Fibroblast of lung (primary cell): ENCODE data around the gene H1-8. TPM values are rescaled to one million over a fixed set of nuclear protein-coding genes. Genes with fewer than 3 reads are reported as not detected.

Experiments
- DNase-seq, 2 donors: peaks; one replicate each; pipeline versions ENCODE4 v3.0.0 to v3.0.0-alpha.2; 2010; ENCODE audit warnings: low read depth in 2 of 2
- H2AFZ ChIP-seq: 2 replicates; pipeline ENCODE4 v1.5.1; 2012; ENCODE audit warnings: low read length, control low read depth, inconsistent platforms
- H3K27ac ChIP-seq: 2 replicates; pipeline ENCODE4 v1.5.1; 2011; ENCODE audit warnings: low read length, control low read depth; ENCODE audit not compliant: insufficient read depth
- H3K27me3 ChIP-seq: 2 replicates; pipeline ENCODE4 v1.5.1; 2011; ENCODE audit warnings: mild to moderate bottlenecking, low read length; ENCODE audit not compliant: control insufficient read depth, insufficient read depth
- H3K36me3 ChIP-seq: 2 replicates; pipeline ENCODE4 v1.5.1; 2011; ENCODE audit warnings: low read length; ENCODE audit not compliant: control insufficient read depth, insufficient read depth
- H3K4me1 ChIP-seq: 2 replicates; pipeline ENCODE4 v1.5.1; 2011; ENCODE audit warnings: low read length; ENCODE audit not compliant: control insufficient read depth, insufficient read depth; ENCODE audit errors: extremely low read depth
- H3K4me2 ChIP-seq: 2 replicates; pipeline ENCODE4 v1.5.1; 2011; ENCODE audit warnings: low read length, control low read depth; ENCODE audit not compliant: insufficient read depth; ENCODE audit errors: extremely low read depth
- H3K4me3 ChIP-seq, 4 experiments: fragments of 200-600 bp in 1 of 4; sonication (generic) in 1 of 4; replicated peaks in 1 of 4; 2 replicates each; pipeline ENCODE4 v1.5.1; 2011 to 2016; ENCODE audit warnings: low read length in 4 of 4, low read depth in 3 of 4, mild to moderate bottlenecking in 3 of 4, control low read depth in 2 of 4, inconsistent platforms in 1 of 4, mixed read lengths in 1 of 4; ENCODE audit not compliant: insufficient read depth in 1 of 4; ENCODE audit errors: control extremely low read depth in 1 of 4
- H3K79me2 ChIP-seq: 2 replicates; pipeline ENCODE4 v1.5.1; 2012; ENCODE audit warnings: mild to moderate bottlenecking, low read length, inconsistent platforms; ENCODE audit not compliant: control insufficient read depth, insufficient read depth
- H3K9ac ChIP-seq: 2 replicates; pipeline ENCODE4 v1.5.1; 2011; ENCODE audit warnings: mild to moderate bottlenecking, low read length, control low read depth; ENCODE audit not compliant: insufficient read depth
- H3K9me3 ChIP-seq: 2 replicates; pipeline ENCODE4 v1.5.1; 2012; ENCODE audit warnings: low read depth, low read length; ENCODE audit not compliant: control insufficient read depth, insufficient read depth
- H4K20me1 ChIP-seq: 2 replicates; pipeline ENCODE4 v1.5.1; 2011; ENCODE audit warnings: low read length; ENCODE audit not compliant: control insufficient read depth, insufficient read depth; ENCODE audit errors: extremely low read depth
- EZH2 ChIP-seq: IDR thresholded peaks from 2 replicates; pipeline ENCODE4 v1.5.1; 2012; ENCODE audit warnings: low read length, control low read depth, mild to moderate bottlenecking; ENCODE audit errors: missing control alignments
- polyA plus RNA-seq, 2 donors: library from polyadenylated mRNA; depleted of rRNA in 1 of 2; stranded (reverse) in 1 of 2; unstranded in 1 of 2; fragments of >200 nt; gene quantifications; 2 replicates each; pipeline ENCODE4 v1.2.1, GENCODE V29; 2011 to 2012; ENCODE audit warnings: missing spikeins in 1 of 2
- total RNA-seq: library from RNA; depleted of rRNA; stranded (reverse); fragments of >200 nt; gene quantifications from 2 replicates; pipeline ENCODE4 v1.2.1, GENCODE V29; 2014
- TF ChIP-seq, protein P1 (sequence below), 2 donors: IDR thresholded peaks in 1 of 2; conservative IDR thresholded peaks in 1 of 2; 1 replicate in 1 of 2; 2 replicates in 1 of 2; pipeline ENCODE4 v1.5.1; 2011 to 2012; ENCODE audit warnings: low read length in 2 of 2, control low read depth in 1 of 2, inconsistent platforms in 1 of 2, low read depth in 1 of 2, mild to moderate bottlenecking in 1 of 2

H1-8 gene
- total and polyA plus RNA-seq, 2 donors (not counting 1 experiment from before 2014, with no cell fraction given), result not detected

GRCh38 chr3:129586746-129587430 is 43.9 kb downstream of the H1-8 start:
- peaks cover 31% of the 10 kb centered on the region for H3K4me1 ChIP-seq
- H4K20me1 ChIP-seq, result no peaks in the 10 kb centered on the region
- H3K4me3 ChIP-seq, result no peak overlapping the region
- peaks cover 24% of the 10 kb centered on the region for H3K36me3 ChIP-seq
- H3K9me3 ChIP-seq, result no peaks in the 10 kb centered on the region
- H3K27me3 ChIP-seq, result no peaks in the 10 kb centered on the region
- no peak overlapping the region for H3K4me2 ChIP-seq
- H3K79me2 ChIP-seq, result peaks cover 27% of the 10 kb centered on the region
- H2AFZ ChIP-seq, result no peak overlapping the region
- peak; percentile 34 to 39 for DNase-seq
- TF ChIP-seq, protein P1, sequence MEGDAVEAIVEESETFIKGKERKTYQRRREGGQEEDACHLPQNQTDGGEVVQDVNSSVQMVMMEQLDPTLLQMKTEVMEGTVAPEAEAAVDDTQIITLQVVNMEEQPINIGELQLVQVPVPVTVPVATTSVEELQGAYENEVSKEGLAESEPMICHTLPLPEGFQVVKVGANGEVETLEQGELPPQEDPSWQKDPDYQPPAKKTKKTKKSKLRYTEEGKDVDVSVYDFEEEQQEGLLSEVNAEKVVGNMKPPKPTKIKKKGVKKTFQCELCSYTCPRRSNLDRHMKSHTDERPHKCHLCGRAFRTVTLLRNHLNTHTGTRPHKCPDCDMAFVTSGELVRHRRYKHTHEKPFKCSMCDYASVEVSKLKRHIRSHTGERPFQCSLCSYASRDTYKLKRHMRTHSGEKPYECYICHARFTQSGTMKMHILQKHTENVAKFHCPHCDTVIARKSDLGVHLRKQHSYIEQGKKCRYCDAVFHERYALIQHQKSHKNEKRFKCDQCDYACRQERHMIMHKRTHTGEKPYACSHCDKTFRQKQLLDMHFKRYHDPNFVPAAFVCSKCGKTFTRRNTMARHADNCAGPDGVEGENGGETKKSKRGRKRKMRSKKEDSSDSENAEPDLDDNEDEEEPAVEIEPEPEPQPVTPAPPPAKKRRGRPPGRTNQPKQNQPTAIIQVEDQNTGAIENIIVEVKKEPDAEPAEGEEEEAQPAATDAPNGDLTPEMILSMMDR (conservative IDR thresholded peaks at IDR 0.05 in 1 of 2, IDR thresholded peaks at IDR 0.05 in 1 of 2; ENCODE audit: low read depth in 1 of 2, low read length in 2 of 2), result no peak
- no peak for TF ChIP-seq EZH2
- H3K27ac ChIP-seq, result peak overlapping the region; percentile 38
- H3K9ac ChIP-seq, result no peak overlapping the region

DNA sequence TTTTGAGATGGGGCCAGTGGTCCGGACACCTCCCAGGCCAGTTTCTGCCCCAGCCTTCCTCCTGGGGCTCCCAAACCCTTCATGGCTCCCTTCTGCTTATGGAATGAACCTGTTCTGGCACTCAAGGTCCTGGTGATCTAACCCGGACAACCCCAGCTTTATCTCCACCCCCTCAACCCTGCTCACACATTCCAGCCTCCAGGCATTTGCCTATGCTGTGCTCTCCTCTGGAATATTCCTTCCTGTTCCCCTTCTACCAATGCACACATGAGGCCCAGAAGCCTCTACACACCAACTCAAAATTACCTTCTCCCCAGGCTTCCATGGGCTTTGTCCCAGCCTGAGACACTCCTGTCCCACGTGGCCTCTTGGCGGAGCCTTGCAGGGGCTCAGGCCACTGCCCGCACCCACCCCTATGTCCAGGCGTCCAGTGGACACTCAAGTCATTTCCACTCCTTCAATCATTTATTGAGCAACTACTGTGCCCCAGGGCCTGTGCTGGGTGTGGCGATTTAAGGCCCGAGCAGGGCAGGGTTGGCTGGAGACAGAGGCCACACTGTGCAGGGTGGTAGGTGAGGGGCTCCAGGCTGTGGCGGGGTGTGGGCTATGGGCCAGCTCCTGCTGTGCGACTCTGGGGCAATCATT is 44.7 kb downstream of the H1-8 start:
- no peak overlapping the region for H3K9ac ChIP-seq
- H3K4me3 ChIP-seq, result no peak overlapping the region
- peak overlapping the region; percentile 38 for H3K27ac ChIP-seq
- TF ChIP-seq, protein P1 (conservative IDR thresholded peaks at IDR 0.05 in 1 of 2, IDR thresholded peaks at IDR 0.05 in 1 of 2; ENCODE audit: low read depth in 1 of 2, low read length in 2 of 2), result no peak
- TF ChIP-seq EZH2, result no peak
- no peak for DNase-seq
- no peaks in the 10 kb centered on the region for H3K9me3 ChIP-seq
- H4K20me1 ChIP-seq, result no peaks in the 10 kb centered on the region
- peaks cover 24% of the 10 kb centered on the region for H3K36me3 ChIP-seq
- H3K4me1 ChIP-seq, result peaks cover 36% of the 10 kb centered on the region
- no peak overlapping the region for H2AFZ ChIP-seq
- no peak overlapping the region for H3K4me2 ChIP-seq
- peaks cover 31% of the 10 kb centered on the region for H3K79me2 ChIP-seq
- H3K27me3 ChIP-seq, result no peaks in the 10 kb centered on the region

DNA sequence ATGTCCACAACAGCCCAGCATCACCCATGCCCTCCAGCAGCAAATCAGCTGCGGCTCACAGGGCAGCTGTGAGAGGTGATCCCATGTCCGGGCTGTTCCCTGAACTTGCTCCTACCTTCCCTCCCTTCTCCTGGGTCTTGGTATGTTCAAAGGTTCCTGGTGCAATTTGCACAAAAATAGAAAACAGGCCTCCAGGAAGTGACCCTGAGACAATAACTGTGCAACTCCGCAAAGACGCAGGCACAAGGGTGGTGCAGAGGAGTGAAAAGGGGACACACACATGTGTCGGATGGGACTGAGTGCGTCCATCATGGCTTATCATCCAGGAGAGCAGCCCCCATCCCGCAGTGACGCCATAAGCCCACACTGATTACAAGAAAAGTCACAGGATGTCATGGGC is 47.2 kb downstream of the H1-8 start:
- TF ChIP-seq, protein P1 (conservative IDR thresholded peaks at IDR 0.05 in 1 of 2, IDR thresholded peaks at IDR 0.05 in 1 of 2; ENCODE audit: low read depth in 1 of 2, low read length in 2 of 2), result no peak
- no peak for TF ChIP-seq EZH2
- no peak overlapping the region for H3K27ac ChIP-seq
- no peak overlapping the region for H3K9ac ChIP-seq

More for the DNA sequence above, 47.2 kb downstream of the H1-8 start:
- Histone ChIP-seq H3K27me3 (no peaks in the 10 kb centered on the region), H3K4me2 (no peak overlapping the region), H4K20me1 (no peaks in the 10 kb centered on the region), H3K9me3 (no peaks in the 10 kb centered on the region), H2AFZ (no peak overlapping the region), H3K36me3 (peaks cover 10% of the 10 kb centered on the region), H3K4me3 (no peak overlapping the region), H3K79me2 (peaks cover 54% of the 10 kb centered on the region), H3K4me1 (peaks cover 61% of the 10 kb centered on the region)
- DNase-seq, result no peak
